ES-I3 (cell line): ENCODE data around the gene CDC42BPB.
"Not testable (repeated sequence)": the region's sequence is repeated elsewhere in the genome, so short reads cannot be mapped to it uniquely, and the experiment has no call there.

ENCODE experiments used
- H3K36me3 ChIP-seq: 2 replicates; pipeline ENCODE4 v1.6.1; 2013; ENCODE audit warnings: mild to moderate bottlenecking, low read length, control low read depth, moderate library complexity; ENCODE audit not compliant: insufficient read depth
- H3K4me1 ChIP-seq: 2 replicates; pipeline ENCODE4 v1.6.1; 2013; ENCODE audit warnings: mild to moderate bottlenecking, control low read depth, low read length; ENCODE audit not compliant: insufficient read depth
- H3K9ac ChIP-seq: 2 replicates; pipeline ENCODE4 v1.6.1; 2013; ENCODE audit warnings: low read depth, mild to moderate bottlenecking, low read length, moderate library complexity
- H3K9me3 ChIP-seq: 2 replicates; pipeline ENCODE4 v1.6.1; 2013; ENCODE audit warnings: mild to moderate bottlenecking, low read length, moderate library complexity; ENCODE audit not compliant: control insufficient read depth, insufficient read depth

Gene CDC42BPB

DNA sequence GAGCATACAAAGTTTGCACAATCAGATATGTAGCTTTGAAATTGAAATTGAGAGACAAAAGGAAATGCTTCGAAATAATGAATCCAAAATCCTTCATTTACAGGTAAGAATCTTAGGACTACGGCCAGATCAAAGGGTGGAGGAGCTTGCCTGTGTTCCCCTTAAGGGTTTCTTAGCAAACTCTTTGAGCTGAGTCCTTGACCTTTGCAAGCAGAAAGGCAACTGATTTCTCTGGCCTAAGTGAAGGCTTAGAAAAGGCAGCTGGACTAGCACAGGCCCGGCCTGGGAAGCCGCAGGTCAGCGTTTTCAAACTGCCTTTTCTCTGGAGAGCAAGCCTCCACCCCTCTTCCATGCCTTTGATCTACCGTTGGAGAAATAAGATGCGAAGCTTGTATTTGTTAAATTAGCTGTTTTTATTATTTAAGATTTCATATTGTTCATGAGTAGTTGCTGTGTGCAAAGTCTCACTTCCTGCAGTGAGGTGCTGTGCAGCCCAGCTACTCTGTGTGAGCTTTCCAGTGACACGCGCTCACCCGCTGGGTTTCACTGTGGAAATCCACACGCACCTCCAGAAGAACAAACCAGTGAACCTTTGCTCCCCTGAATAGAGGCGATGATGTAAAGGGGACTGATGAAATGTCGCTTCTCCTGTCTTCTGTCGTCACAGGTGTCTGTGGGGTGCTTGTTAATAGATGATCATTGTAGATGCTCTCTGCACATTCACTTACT is 159.9 kb downstream of the CDC42BPB start:
- Histone ChIP-seq H3K36me3 (no peaks in the 10 kb centered on the region), H3K9me3 (no peaks in the 10 kb centered on the region), H3K9ac (no peak overlapping the region), H3K4me1 (no peaks in the 10 kb centered on the region)

DNA sequence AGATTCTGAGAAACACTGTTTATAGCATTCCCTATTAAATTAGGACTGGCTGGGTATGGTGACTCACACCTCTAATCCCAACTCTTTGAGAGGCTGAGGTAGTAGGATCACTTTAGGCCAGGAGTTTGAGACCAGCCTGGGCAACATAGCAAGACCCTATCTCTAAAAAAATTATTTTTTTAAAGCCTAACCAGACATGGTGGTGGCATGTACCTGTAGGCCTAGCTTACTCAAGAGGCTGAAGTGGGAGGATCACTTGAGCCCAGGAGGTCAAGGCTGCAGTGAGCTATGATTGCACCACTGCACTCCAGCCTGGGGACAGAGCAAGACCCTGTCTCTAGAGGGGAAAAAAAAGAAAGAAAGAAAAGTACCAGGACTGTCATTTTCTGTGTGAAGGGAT is 160.6 kb downstream of the CDC42BPB start:
- not testable (repeated sequence) for H3K9ac ChIP-seq, H3K4me1 ChIP-seq, H3K36me3 ChIP-seq, H3K9me3 ChIP-seq

DNA sequence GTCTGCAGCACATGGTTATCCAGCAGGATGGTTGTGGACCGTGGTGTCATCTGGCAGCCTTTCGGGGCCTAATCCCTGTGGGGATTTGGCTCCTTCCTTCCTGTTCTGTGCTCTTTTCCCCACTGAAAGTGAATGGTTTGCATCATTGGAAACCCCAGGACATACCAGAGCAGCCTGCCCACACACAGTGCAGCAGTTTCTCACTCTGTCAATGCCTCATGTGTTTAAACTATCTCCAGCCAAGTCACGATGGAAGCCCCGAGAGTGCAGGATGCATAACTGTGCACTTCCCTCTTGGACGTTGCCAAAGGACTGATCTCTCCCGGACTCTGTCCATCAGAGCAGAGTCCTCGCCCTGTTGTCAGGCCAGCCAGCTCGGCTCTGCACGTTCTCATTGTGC is 163.9 kb downstream of the CDC42BPB start:
- Histone ChIP-seq H3K36me3 (no peaks in the 10 kb centered on the region; the same call in 1 of the 2 replicates), H3K9ac (no peak overlapping the region), H3K9me3 (no peaks in the 10 kb centered on the region), H3K4me1 (no peaks in the 10 kb centered on the region)

- H3K9ac ChIP-seq: no peak overlapping the region
- H3K36me3 ChIP-seq: no peaks in the 10 kb centered on the region; the same call in 1 of the 2 replicates
- no peaks in the 10 kb centered on the region for H3K9me3 ChIP-seq
- H3K4me1 ChIP-seq: no peaks in the 10 kb centered on the region
These were observed 164.7 kb downstream of the CDC42BPB start for GRCh38 chr14:102892651-102893050.

- no peaks in the 10 kb centered on the region; the same call in 1 of the 2 replicates for H3K36me3 ChIP-seq
- no peak overlapping the region for H3K9ac ChIP-seq
- no peaks in the 10 kb centered on the region for H3K9me3 ChIP-seq
- H3K4me1 ChIP-seq: no peaks in the 10 kb centered on the region
These were observed 165.8 kb downstream of the CDC42BPB start for GRCh38 chr14:102891556-102891955.

- no peaks in the 10 kb centered on the region for H3K4me1 ChIP-seq
- no peak overlapping the region for H3K9ac ChIP-seq
- H3K36me3 ChIP-seq: no peaks in the 10 kb centered on the region; the same call in 1 of the 2 replicates
- no peaks in the 10 kb centered on the region for H3K9me3 ChIP-seq
These were observed 166.2 kb downstream of the CDC42BPB start for GRCh38 chr14:102891111-102891510.

GRCh38 chr14:102889615-102890014 is 167.7 kb downstream of the CDC42BPB start:
- Histone ChIP-seq H3K36me3 (no peaks in the 10 kb centered on the region; the same call in 1 of the 2 replicates), H3K9me3 (no peaks in the 10 kb centered on the region), H3K9ac (no peak overlapping the region), H3K4me1 (no peaks in the 10 kb centered on the region)

GRCh38 chr14:102888748-102889147 is 168.6 kb downstream of the CDC42BPB start:
- Histone ChIP-seq H3K9ac (no peak overlapping the region), H3K36me3 (no peaks in the 10 kb centered on the region; the same call in 1 of the 2 replicates), H3K9me3 (no peaks in the 10 kb centered on the region), H3K4me1 (no peaks in the 10 kb centered on the region)

DNA sequence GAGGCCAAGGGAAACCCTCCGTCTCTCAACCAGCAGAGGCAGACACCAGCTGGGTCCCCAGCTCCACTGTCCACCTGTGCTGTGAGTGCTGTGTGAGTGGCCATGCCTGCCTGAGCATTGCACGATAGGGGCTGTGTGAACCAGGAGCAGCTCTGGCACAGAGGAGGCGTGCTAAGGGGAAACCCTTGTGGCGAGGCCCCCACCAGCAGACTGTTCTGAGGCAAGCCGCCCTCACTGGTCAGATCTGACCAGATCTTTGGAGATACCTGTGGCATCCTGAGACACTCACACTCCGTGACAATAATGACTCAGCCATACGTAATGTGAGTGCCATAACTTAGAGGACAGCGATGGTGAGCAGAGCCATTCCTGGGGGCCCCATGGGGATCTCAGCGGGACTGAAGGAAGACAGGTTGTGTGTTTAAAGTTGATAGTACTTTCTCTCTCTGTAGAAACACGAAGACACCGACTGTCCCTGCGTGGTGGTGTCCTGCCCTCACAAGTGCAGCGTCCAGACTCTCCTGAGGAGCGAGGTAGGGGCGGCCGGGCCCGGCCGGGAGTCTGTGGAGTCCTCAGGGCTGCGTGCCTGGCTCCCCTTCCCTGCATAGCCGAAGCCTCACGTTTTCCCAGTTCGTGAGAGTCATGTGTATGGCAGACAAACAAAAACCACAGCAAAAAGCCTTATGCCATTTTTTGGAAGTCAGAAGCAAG is 171.5 kb downstream of the CDC42BPB start:
- Histone ChIP-seq H3K4me1 (no peaks in the 10 kb centered on the region), H3K9me3 (no peaks in the 10 kb centered on the region), H3K9ac (no peak overlapping the region), H3K36me3 (no peaks in the 10 kb centered on the region; the same call in 1 of the 2 replicates)

DNA sequence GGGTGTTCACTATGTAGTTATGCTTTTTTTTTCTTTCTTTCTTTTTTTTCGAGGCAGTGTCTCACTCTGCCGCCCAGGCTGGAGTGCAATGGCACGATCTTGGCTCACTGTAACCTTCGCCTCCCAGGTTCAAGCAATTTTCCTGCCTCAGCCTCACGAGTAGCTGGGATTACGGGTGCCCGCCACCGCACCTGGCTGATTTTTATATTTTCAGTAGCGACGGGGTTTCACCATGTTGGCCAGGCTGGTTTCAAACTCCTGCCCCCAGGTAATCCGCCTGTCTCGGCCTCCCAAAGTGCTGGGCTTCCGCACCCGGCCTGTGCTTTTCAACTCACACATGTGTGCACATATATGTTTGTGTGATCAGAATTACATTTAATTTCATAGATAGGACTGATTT is 173.8 kb downstream of the CDC42BPB start:
- H3K9me3 ChIP-seq: no peaks in the 10 kb centered on the region
- H3K4me1 ChIP-seq: no peaks in the 10 kb centered on the region; the same call in 1 of the 2 replicates
- no peaks in the 10 kb centered on the region; the same call in 1 of the 2 replicates for H3K36me3 ChIP-seq
- H3K9ac ChIP-seq: no peak overlapping the region

DNA sequence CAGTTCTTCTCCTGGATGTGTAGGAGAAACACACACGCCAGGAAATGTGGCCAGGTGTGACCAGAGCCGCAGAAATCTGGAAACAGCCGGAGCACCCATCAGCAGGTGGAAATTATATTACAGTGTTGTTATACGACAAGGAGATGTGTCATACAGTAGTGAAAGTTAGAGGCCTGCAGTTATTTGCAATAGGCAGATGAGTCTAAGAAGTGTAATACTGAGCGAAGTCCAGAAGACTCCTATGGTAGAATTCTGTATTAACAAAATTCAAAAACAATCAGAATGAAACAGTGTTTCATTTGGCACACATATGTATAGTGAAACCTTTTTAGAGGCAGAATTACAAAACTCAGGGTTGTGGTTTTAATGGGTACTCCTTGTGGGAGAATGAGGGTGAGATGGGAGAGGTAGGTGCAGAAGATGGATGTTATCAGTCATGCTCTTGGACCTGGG is 174.2 kb downstream of the CDC42BPB start:
- Histone ChIP-seq H3K4me1 (no peaks in the 10 kb centered on the region; the same call in 1 of the 2 replicates), H3K9me3 (no peaks in the 10 kb centered on the region), H3K36me3 (no peaks in the 10 kb centered on the region; the same call in 1 of the 2 replicates), H3K9ac (no peak overlapping the region)
